Neural crest cell (in vitro differentiated cells): ENCODE data around the gene CHID1. TPM values are rescaled to one million over a fixed set of nuclear protein-coding genes. Genes with fewer than 3 reads are reported as not detected.

Source experiments
- DNase-seq: peaks from one replicate; pipeline ENCODE4 v3.0.0; 2021; ENCODE audit warnings: low read depth, mixed read lengths, low spot score
- H3K27ac Mint-ChIP-seq: one replicate; pipeline ENCODE4 v1.8.0; 2021; ENCODE audit warnings: mild to moderate bottlenecking, mixed read lengths; ENCODE audit not compliant: unreplicated experiment
- H3K27me3 Mint-ChIP-seq: 2 replicates; pipeline ENCODE4 v1.8.0; 2021; ENCODE audit warnings: low read depth, mild to moderate bottlenecking, mixed read lengths
- H3K36me3 Mint-ChIP-seq: 2 replicates; pipeline ENCODE4 v1.8.0; 2021; ENCODE audit warnings: low read depth, mild to moderate bottlenecking, mixed read lengths
- H3K4me1 Mint-ChIP-seq: 2 replicates; pipeline ENCODE4 v1.8.0; 2021; ENCODE audit warnings: mixed read lengths
- H3K4me3 Mint-ChIP-seq: one replicate; pipeline ENCODE4 v1.8.0; 2021; ENCODE audit warnings: mild to moderate bottlenecking, mixed read lengths
- H3K9me3 Mint-ChIP-seq: 2 replicates; pipeline ENCODE4 v1.8.0; 2021; ENCODE audit warnings: mixed read lengths
- total RNA-seq: library from RNA; stranded (reverse); gene quantifications from 2 replicates; pipeline ENCODE4 v1.2.1, GENCODE V29; 2021
- TF ChIP-seq, protein P1 (sequence below): fragments of 200-600 bp; sonication (generic); conservative IDR thresholded peaks from 2 replicates; pipeline ENCODE4 v1.5.0; 2021; ENCODE audit warnings: antibody characterized with exemption, mild to moderate bottlenecking

Gene CHID1
- total RNA-seq, 1 donor from 2014 or later: 82.4 TPM

- Mint-ChIP-seq H3K4me1 (peaks cover 28% of the 10 kb centered on the region), H3K27ac (no peak overlapping the region), H3K4me3 (peak overlapping the region; percentile 69), H3K27me3 (peaks cover 53% of the 10 kb centered on the region), H3K9me3 (no peaks in the 10 kb centered on the region), H3K36me3 (no peaks in the 10 kb centered on the region)
- TF ChIP-seq, protein P1, sequence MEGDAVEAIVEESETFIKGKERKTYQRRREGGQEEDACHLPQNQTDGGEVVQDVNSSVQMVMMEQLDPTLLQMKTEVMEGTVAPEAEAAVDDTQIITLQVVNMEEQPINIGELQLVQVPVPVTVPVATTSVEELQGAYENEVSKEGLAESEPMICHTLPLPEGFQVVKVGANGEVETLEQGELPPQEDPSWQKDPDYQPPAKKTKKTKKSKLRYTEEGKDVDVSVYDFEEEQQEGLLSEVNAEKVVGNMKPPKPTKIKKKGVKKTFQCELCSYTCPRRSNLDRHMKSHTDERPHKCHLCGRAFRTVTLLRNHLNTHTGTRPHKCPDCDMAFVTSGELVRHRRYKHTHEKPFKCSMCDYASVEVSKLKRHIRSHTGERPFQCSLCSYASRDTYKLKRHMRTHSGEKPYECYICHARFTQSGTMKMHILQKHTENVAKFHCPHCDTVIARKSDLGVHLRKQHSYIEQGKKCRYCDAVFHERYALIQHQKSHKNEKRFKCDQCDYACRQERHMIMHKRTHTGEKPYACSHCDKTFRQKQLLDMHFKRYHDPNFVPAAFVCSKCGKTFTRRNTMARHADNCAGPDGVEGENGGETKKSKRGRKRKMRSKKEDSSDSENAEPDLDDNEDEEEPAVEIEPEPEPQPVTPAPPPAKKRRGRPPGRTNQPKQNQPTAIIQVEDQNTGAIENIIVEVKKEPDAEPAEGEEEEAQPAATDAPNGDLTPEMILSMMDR: no peak
- DNase-seq: no peak
Measured at GRCh38 chr11:831961-832528, 78.6 kb downstream of the CHID1 start.

DNA sequence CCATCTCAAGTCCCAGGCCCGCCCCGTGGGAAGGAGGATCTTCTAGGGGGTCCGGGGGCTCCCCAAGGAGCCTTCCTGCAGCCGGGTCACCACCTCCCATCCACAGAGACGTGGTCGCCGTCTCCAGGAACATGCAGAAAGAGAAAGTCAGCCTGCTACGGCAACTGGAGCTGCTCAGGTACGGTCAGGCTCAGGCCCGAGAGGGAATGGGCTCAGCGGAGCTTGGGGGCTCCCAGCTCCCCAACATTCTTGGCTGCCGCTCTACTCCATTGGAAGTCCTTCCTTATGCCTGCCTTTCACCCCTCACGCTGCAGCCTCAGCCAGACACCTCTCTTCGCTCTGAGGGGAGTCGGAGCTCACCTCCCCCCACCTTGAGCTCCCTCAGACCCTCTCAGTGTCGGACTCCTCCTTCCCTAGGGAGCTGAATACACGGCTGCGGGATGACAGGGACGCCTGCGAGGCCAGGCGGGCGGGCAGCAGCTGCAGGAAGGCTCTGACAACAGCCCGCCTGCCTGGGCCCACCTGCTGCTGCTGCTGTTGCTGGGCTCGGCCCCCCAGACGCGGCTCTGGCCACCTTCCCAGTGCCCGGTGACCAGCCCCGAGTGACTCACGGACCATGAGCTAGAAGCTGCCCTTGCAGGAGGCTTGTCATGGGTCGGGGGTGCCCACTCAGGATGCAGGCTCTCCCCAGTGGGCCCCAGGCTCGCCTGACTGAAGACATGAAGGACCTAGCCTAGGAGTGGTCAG lies 79.3 kb downstream of the CHID1 start:
- TF ChIP-seq, protein P1: no peak
- Mint-ChIP-seq H3K27me3 (peaks cover 58% of the 10 kb centered on the region), H3K27ac (no peak overlapping the region), H3K4me3 (peak overlapping the region; percentile 69), H3K4me1 (peaks cover 28% of the 10 kb centered on the region), H3K36me3 (no peaks in the 10 kb centered on the region), H3K9me3 (no peaks in the 10 kb centered on the region)
- DNase-seq: no peak

- H3K36me3 Mint-ChIP-seq: no peaks in the 10 kb centered on the region
- H3K9me3 Mint-ChIP-seq: no peaks in the 10 kb centered on the region
- H3K27ac Mint-ChIP-seq: no peak overlapping the region
- TF ChIP-seq, protein P1: no peak
- peaks cover 28% of the 10 kb centered on the region for H3K4me1 Mint-ChIP-seq
- H3K27me3 Mint-ChIP-seq: peaks cover 60% of the 10 kb centered on the region
- peak; percentile 62 for DNase-seq
- H3K4me3 Mint-ChIP-seq: peak overlapping the region; percentile 81
Measured at GRCh38 chr11:830295-831117, 80.1 kb downstream of the CHID1 start.

- peaks cover 63% of the 10 kb centered on the region for H3K27me3 Mint-ChIP-seq
- H3K27ac Mint-ChIP-seq: no peak overlapping the region
- no peaks in the 10 kb centered on the region for H3K36me3 Mint-ChIP-seq
Measured at GRCh38 chr11:829847-830294, 80.7 kb downstream of the CHID1 start.

More at GRCh38 chr11:829847-830294, 80.7 kb downstream of the CHID1 start:
- Mint-ChIP-seq H3K9me3 (no peaks in the 10 kb centered on the region), H3K4me1 (peaks cover 28% of the 10 kb centered on the region), H3K4me3 (peak overlapping the region; percentile 81)
- TF ChIP-seq, protein P1: no peak
- no peak for DNase-seq
